ENCODE data around the gene TNFRSF25. TPM values are rescaled to one million over a fixed set of nuclear protein-coding genes. Genes with fewer than 3 reads are reported as not detected.

TNFRSF25 gene
- polyA plus RNA-seq, 1 of the 3 experiments (the other 2 are of a cell fraction) = 20.8 TPM

- Histone ChIP-seq H3K9me3 (no peaks in the 10 kb centered on the region), H3K27ac (ENCODE audit: low read depth in 2 of 2, low read length in 1 of 2) (peak overlapping the region; percentile 1 to 31; a peak in 2 of 4 replicates), H3K36me3 (replicated peaks in 1 of 2; ENCODE audit: control insufficient read depth in 1 of 2, insufficient read depth in 2 of 2, low read length in 1 of 2) (no peaks in the 10 kb centered on the region), H3F3A (replicated peaks; ENCODE audit: insufficient read depth) (peaks cover 10% of the 10 kb centered on the region), H2AFZ (ENCODE audit: low read depth) (no peak overlapping the region), H3K4me1 (ENCODE audit: control insufficient read depth in 1 of 2, insufficient read depth in 2 of 2, low read depth in 1 of 2, low read length in 1 of 2) (peaks cover 0 to 65% of the 10 kb centered on the region in 2 experiments; a peak in 3 of 4 replicates), H4K20me1 (ENCODE audit: insufficient read depth) (no peaks in the 10 kb centered on the region), H3K9ac (no peak overlapping the region), H3K4me3 (ENCODE audit: low read depth in 2 of 2, low read length in 1 of 2) (no peak overlapping the region), H3K4me2 (no peak overlapping the region), H3K27me3 (ENCODE audit: insufficient read depth) (no peaks in the 10 kb centered on the region), H3K9me2 (no peaks in the 10 kb centered on the region), H3K79me2 (ENCODE audit: insufficient read depth) (no peaks in the 10 kb centered on the region)
- ChIA-PET CTCF (interaction anchor here (3.8 to 23.4 kb wide), 2 partner anchors 8 to 30 kb away, joined by 14 to 439 read pairs; partner anchors contain the start of gene PLEKHG5), POLR2A (no interaction called here)
- no peak for DNase-seq
- WGBS (ENCODE audit: low lambda C conversion rate) = 77% methylated on average over 4 of the region's 4 CpGs
- TF ChIP-seq USF1 (IDR thresholded peaks at IDR 0.05; ENCODE audit: borderline replicate concordance, low read depth) = 0 out of 2 replicates have a peak, but pooled peaks have one; percentile 10
- peak; percentile 13; the same call in 1 of the 2 replicates for TF ChIP-seq TEAD4 (IDR thresholded peaks at IDR 0.05; ENCODE audit: borderline replicate concordance, insufficient read depth)
- TF ChIP-seq IRF3 (IDR thresholded peaks at IDR 0.05; ENCODE audit: low read depth, low read length) = no peak
- no peak for TF ChIP-seq MEF2A (IDR thresholded peaks at IDR 0.05; ENCODE audit: borderline replicate concordance, low read depth)
- no peak for TF ChIP-seq EZH2phosphoT487 (IDR thresholded peaks at IDR 0.05; ENCODE audit: borderline replicate concordance, low read depth)
Measured at GRCh38 chr1:6515771-6516170, 49.8 kb upstream of the TNFRSF25 start.

GRCh38 chr1:6513320-6513801 lies 47.4 kb upstream of the TNFRSF25 start:
- Histone ChIP-seq H3F3A (replicated peaks; ENCODE audit: insufficient read depth) (peaks cover 5% of the 10 kb centered on the region), H3K27me3 (ENCODE audit: insufficient read depth) (no peaks in the 10 kb centered on the region), H3K79me2 (ENCODE audit: insufficient read depth) (no peaks in the 10 kb centered on the region), H3K9me2 (no peaks in the 10 kb centered on the region), H3K4me2 (no peak overlapping the region), H3K9me3 (no peaks in the 10 kb centered on the region), H3K9ac (no peak overlapping the region), H4K20me1 (ENCODE audit: insufficient read depth) (no peaks in the 10 kb centered on the region), H3K27ac (ENCODE audit: low read depth in 2 of 2, low read length in 1 of 2) (peak overlapping the region in 1 of 2 experiments; percentile 93; a peak in 2 of 4 replicates), H2AFZ (ENCODE audit: low read depth) (no peak overlapping the region), H3K4me1 (ENCODE audit: control insufficient read depth in 1 of 2, insufficient read depth in 2 of 2, low read depth in 1 of 2, low read length in 1 of 2) (peaks cover 0 to 65% of the 10 kb centered on the region in 2 experiments; a peak in 2 of 4 replicates), H3K36me3 (replicated peaks in 1 of 2; ENCODE audit: control insufficient read depth in 1 of 2, insufficient read depth in 2 of 2, low read length in 1 of 2) (no peaks in the 10 kb centered on the region), H3K4me3 (ENCODE audit: low read depth in 2 of 2, low read length in 1 of 2) (no peak overlapping the region)
- CTCF ChIA-PET = interaction anchor here (1.8 to 17.4 kb wide), 6 partner anchors 8 to 41 kb away, joined by 6 to 211 read pairs (median 10); partner anchors contain the start of genes NOL9, PLEKHG5 and TAS1R1
- WGBS (ENCODE audit: low lambda C conversion rate) = no CpG with 5 or more reads among the region's 9 CpGs
- POLR2A ChIA-PET = interaction anchor here (1.6 kb wide), 1 partner anchor 22 kb away, joined by 3 read pairs; no protein-coding TSS in a partner anchor
- no peak for DNase-seq
- no peak for TF ChIP-seq FOXJ3 (CRISPR knock-in tag; IDR thresholded peaks at IDR 0.05)
- no peak for TF ChIP-seq MXI1 (IDR thresholded peaks at IDR 0.05; ENCODE audit: low read depth, low read length)
- no peak for TF ChIP-seq GABPA (IDR thresholded peaks at IDR 0.05; ENCODE audit: low read depth)
- no peak for TF ChIP-seq TEAD4 (IDR thresholded peaks at IDR 0.05; ENCODE audit: borderline replicate concordance, insufficient read depth)
- no peak for TF ChIP-seq PBX3 (IDR thresholded peaks at IDR 0.05)
- no peak for TF ChIP-seq GATA2 (CRISPR knock-in tag; IDR thresholded peaks at IDR 0.05)
- no peak for TF ChIP-seq YY1 (IDR thresholded peaks at IDR 0.05; ENCODE audit: low read depth)
- TF ChIP-seq MAX (IDR thresholded peaks at IDR 0.05; ENCODE audit: low read depth) = no peak
- no peak for TF ChIP-seq TAF1 (IDR thresholded peaks at IDR 0.05; ENCODE audit: borderline replicate concordance, low read depth, low read length)
- TF ChIP-seq RXRA (IDR thresholded peaks at IDR 0.05; ENCODE audit: borderline replicate concordance, low read depth) = no peak
- no peak for TF ChIP-seq SMC3 (IDR thresholded peaks at IDR 0.05; ENCODE audit: low read depth, low read length)
- no peak for TF ChIP-seq CHD2 (IDR thresholded peaks at IDR 0.05; ENCODE audit: low read length, partially characterized antibody)
- no peak for TF ChIP-seq POLR2AphosphoS5 (IDR thresholded peaks at IDR 0.05; ENCODE audit: low read depth, low read length)
- TF ChIP-seq USF2 (IDR thresholded peaks at IDR 0.05; ENCODE audit: borderline replicate concordance, low read depth, low read length) = no peak
- TF ChIP-seq SIN3A (IDR thresholded peaks at IDR 0.05; ENCODE audit: borderline replicate concordance, low read depth, low read length) = no peak
- no peak for TF ChIP-seq ELF1 (IDR thresholded peaks at IDR 0.05)
